Activated T-helper 1 cell treated with anti-CD3 and anti-CD28 coated beads, Interleukin-12 subunit alpha, Interleukin-12 subunit beta, Interleukin-2, Interleukin-4 antibody, amounts not matched to agents 30 ng/mL and 10 ng/mL and 1 ng/mL, durations not matched to agents 14 hours and 24 hours and 36 hours (primary cell): Measurements from ENCODE around the gene THBS3. TPM values are rescaled to one million over a fixed set of nuclear protein-coding genes. Genes with fewer than 3 reads are reported as not detected.
A peak's percentile ranks its signal among the peaks of the same experiment; 100 is the strongest.
"Not testable (repeated sequence)": the region's sequence is repeated elsewhere in the genome, so short reads cannot be mapped to it uniquely, and the experiment has no call there.

Source experiments
- DNase-seq: peaks from one replicate; pipeline ENCODE4 v3.0.0; 2021; ENCODE audit warnings: low spot score
- H3K27ac Mint-ChIP-seq: one replicate; pipeline ENCODE4 v1.8.0; 2021; ENCODE audit warnings: mild to moderate bottlenecking, mixed read lengths
- H3K27me3 Mint-ChIP-seq: one replicate; pipeline ENCODE4 v1.8.0; 2022; ENCODE audit warnings: mild to moderate bottlenecking, moderate library complexity, mixed read lengths; ENCODE audit not compliant: insufficient read depth
- H3K36me3 Mint-ChIP-seq: one replicate; pipeline ENCODE4 v1.8.0; 2021; ENCODE audit warnings: low read depth, mixed read lengths
- H3K4me1 Mint-ChIP-seq: one replicate; pipeline ENCODE4 v1.8.0; 2021; ENCODE audit warnings: low read depth, mixed read lengths
- H3K4me3 Mint-ChIP-seq: one replicate; pipeline ENCODE4 v1.8.0; 2021; ENCODE audit warnings: mild to moderate bottlenecking, moderate library complexity, mixed read lengths
- H3K9me3 Mint-ChIP-seq: one replicate; pipeline ENCODE4 v1.8.0; 2021; ENCODE audit warnings: mixed read lengths
- intact Hi-C: fragments of 100-400 bp; cut with micrococcal nuclease; formaldehyde crosslinking; loops from one replicate; pipeline ENCODE4 v1.15.1; 2024
- total RNA-seq: library from RNA; stranded (reverse); gene quantifications from 2 replicates; pipeline ENCODE4 v1.2.3, GENCODE V29; 2022

The THBS3 gene
- total RNA-seq, 1 donor from 2014 or later = 9.7 TPM

- H3K9me3 Mint-ChIP-seq, DNase-seq, H3K36me3 Mint-ChIP-seq, H3K27ac Mint-ChIP-seq, intact Hi-C loops, H3K4me3 Mint-ChIP-seq, H3K27me3 Mint-ChIP-seq: not testable (repeated sequence)
- H3K4me1 Mint-ChIP-seq = peaks cover 31% of the 10 kb centered on the region
Measured at GRCh38 chr1:155211381-155212050, 3.8 kb upstream of the THBS3 start.

- Mint-ChIP-seq H3K9me3 (no peaks in the 10 kb centered on the region), H3K4me1 (peaks cover 31% of the 10 kb centered on the region), H3K36me3 (peaks cover 6% of the 10 kb centered on the region), H3K4me3 (peak overlapping the region; percentile 93), H3K27ac (peak overlapping the region; percentile 6), H3K27me3 (no peaks in the 10 kb centered on the region)
- no peak for DNase-seq
- intact Hi-C loops = no loop called here
Measured at GRCh38 chr1:155210314-155211104, 2.8 kb upstream of the THBS3 start.

GRCh38 chr1:155209312-155209721, 1.6 kb upstream of the THBS3 start:
- no peak for DNase-seq
- H3K4me3 Mint-ChIP-seq = peak overlapping the region; percentile 93
- peak overlapping the region; percentile 88 for H3K27ac Mint-ChIP-seq
- H3K9me3 Mint-ChIP-seq = no peaks in the 10 kb centered on the region
- peaks cover 25% of the 10 kb centered on the region for H3K4me1 Mint-ChIP-seq
- H3K27me3 Mint-ChIP-seq = no peaks in the 10 kb centered on the region
- H3K36me3 Mint-ChIP-seq = peaks cover 4% of the 10 kb centered on the region
- intact Hi-C loops = loop anchor here (1.0 to 5.0 kb wide), 5 partner anchors 53 to 1653 kb away; partner anchors contain the start of genes CLK2, HCN3, NTRK1 and SCAMP3

GRCh38 chr1:155208541-155209311, 1.0 kb upstream of the THBS3 start, which contains the start of gene MTX1:
MTX1 (plus strand) TSS chr1:155208695; CDS start chr1:155208805, 110 bp downstream.
- Mint-ChIP-seq H3K4me3 (peak within 1 kb of the TSS; percentile 93), H3K9me3 (no peaks in the 10 kb centered on the region), H3K27ac (peak within 1 kb of the TSS; percentile 97), H3K27me3 (no peaks in the 10 kb centered on the region), H3K36me3 (peaks cover 4% of the 10 kb centered on the region), H3K4me1 (peaks cover 25% of the 10 kb centered on the region)
- intact Hi-C loops = loop anchor here (1.0 to 5.0 kb wide), 7 partner anchors 14 to 1654 kb away; partner anchors contain the start of genes CLK2, HCN3, KRTCAP2 and NTRK1
- peak; percentile 85 for DNase-seq

GRCh38 chr1:155206891-155207805, 549 bp downstream of the THBS3 start:
- DNase-seq = peak; percentile 83
- H3K27ac Mint-ChIP-seq = peak overlapping the region; percentile 87
- H3K4me3 Mint-ChIP-seq = peak overlapping the region; percentile 79
- H3K4me1 Mint-ChIP-seq = peaks cover 25% of the 10 kb centered on the region
- no peaks in the 10 kb centered on the region for H3K9me3 Mint-ChIP-seq
- intact Hi-C loops = loop anchor here (1.0 to 5.0 kb wide), 5 partner anchors 19 to 1655 kb away; partner anchors contain the start of genes NTRK1 and SCAMP3
- H3K27me3 Mint-ChIP-seq = no peaks in the 10 kb centered on the region
- peaks cover 4% of the 10 kb centered on the region for H3K36me3 Mint-ChIP-seq

- Mint-ChIP-seq H3K4me1 (peaks cover 25% of the 10 kb centered on the region), H3K36me3 (peaks cover 2% of the 10 kb centered on the region), H3K9me3 (no peaks in the 10 kb centered on the region), H3K4me3 (no peak overlapping the region), H3K27me3 (no peaks in the 10 kb centered on the region), H3K27ac (no peak overlapping the region)
- intact Hi-C loops = loop anchor here (5.0 kb wide), 2 partner anchors 56 to 1656 kb away; partner anchors contain the start of genes NTRK1 and SCAMP3
- no peak for DNase-seq
Measured at GRCh38 chr1:155205969-155206593, 1.6 kb downstream of the THBS3 start.

- Mint-ChIP-seq H3K27me3 (no peaks in the 10 kb centered on the region), H3K9me3 (no peaks in the 10 kb centered on the region), H3K4me3 (no peak overlapping the region), H3K27ac (no peak overlapping the region), H3K36me3 (peaks cover 10% of the 10 kb centered on the region), H3K4me1 (peaks cover 24% of the 10 kb centered on the region)
- DNase-seq = no peak
- intact Hi-C loops = loop anchor here (5.0 kb wide), 2 partner anchors 57 to 1657 kb away; partner anchors contain the start of genes NTRK1 and SCAMP3
Measured at GRCh38 chr1:155205035-155205434, 2.7 kb downstream of the THBS3 start.

GRCh38 chr1:155202731-155203515, 4.8 kb downstream of the THBS3 start:
- Mint-ChIP-seq H3K27me3 (no peaks in the 10 kb centered on the region), H3K4me1 (peaks cover 12% of the 10 kb centered on the region), H3K36me3 (peaks cover 15% of the 10 kb centered on the region), H3K9me3 (no peaks in the 10 kb centered on the region), H3K4me3 (no peak overlapping the region), H3K27ac (no peak overlapping the region)
- intact Hi-C loops = no loop called here
- DNase-seq = no peak

- no peak for DNase-seq
- peaks cover 19% of the 10 kb centered on the region for H3K36me3 Mint-ChIP-seq
- H3K27ac Mint-ChIP-seq = no peak overlapping the region
- H3K9me3 Mint-ChIP-seq = no peaks in the 10 kb centered on the region
- no peaks in the 10 kb centered on the region for H3K27me3 Mint-ChIP-seq
- intact Hi-C loops = no loop called here
- H3K4me1 Mint-ChIP-seq = peaks cover 7% of the 10 kb centered on the region
- no peak overlapping the region for H3K4me3 Mint-ChIP-seq
Measured at GRCh38 chr1:155202198-155202597, 5.5 kb downstream of the THBS3 start.

- no peaks in the 10 kb centered on the region for H3K9me3 Mint-ChIP-seq
- peaks cover 6% of the 10 kb centered on the region for H3K4me1 Mint-ChIP-seq
- no peak overlapping the region for H3K27ac Mint-ChIP-seq
- intact Hi-C loops = no loop called here
- H3K4me3 Mint-ChIP-seq = no peak overlapping the region
- DNase-seq = no peak
- peaks cover 26% of the 10 kb centered on the region for H3K36me3 Mint-ChIP-seq
- no peaks in the 10 kb centered on the region for H3K27me3 Mint-ChIP-seq
Measured at GRCh38 chr1:155200920-155201319, 6.8 kb downstream of the THBS3 start.

GRCh38 chr1:155199792-155200191, 7.9 kb downstream of the THBS3 start:
- Mint-ChIP-seq H3K9me3 (no peaks in the 10 kb centered on the region), H3K36me3 (peaks cover 26% of the 10 kb centered on the region), H3K4me1 (peaks cover 13% of the 10 kb centered on the region), H3K4me3 (no peak overlapping the region), H3K27ac (no peak overlapping the region), H3K27me3 (no peaks in the 10 kb centered on the region)
- DNase-seq = no peak
- intact Hi-C loops = no loop called here
